GM23338 (cell line): ENCODE data around the gene TMEM60. TPM values are rescaled to one million over a fixed set of nuclear protein-coding genes. Genes with fewer than 3 reads are reported as not detected.
A peak's percentile ranks its signal among the peaks of the same experiment; 100 is the strongest.

Experiments used
- ATAC-seq: fragments of 200-7000 bp; cut with Tn5 transposase; 3 replicates; pipeline ENCODE4 v1.9.1; 2020
- DNase-seq: peaks from one replicate; pipeline ENCODE4 v3.0.0-alpha.2; 2015; ENCODE audit warnings: low spot score
- H2AFZ ChIP-seq: fragments of 200-600 bp; sonication (generic); 2 replicates; pipeline ENCODE4 v1.8.0; 2016; ENCODE audit warnings: antibody characterized with exemption, mild to moderate bottlenecking, moderate library complexity
- H3F3A ChIP-seq: fragments of 200-600 bp; sonication (generic); replicated peaks from 2 replicates; pipeline ENCODE4 v1.8.0; 2017; ENCODE audit warnings: antibody characterized with exemption, mixed run types, low read depth
- H3K27ac ChIP-seq: fragments of 200-600 bp; sonication (generic); 2 replicates; pipeline ENCODE4 v1.6.1; 2016; ENCODE audit warnings: low read depth
- H3K27me3 ChIP-seq: fragments of 200-600 bp; sonication (generic); 2 replicates; pipeline ENCODE4 v1.8.0; 2016; ENCODE audit warnings: mild to moderate bottlenecking, mixed run types, moderate library complexity; ENCODE audit not compliant: insufficient read depth
- H3K36me3 ChIP-seq: fragments of 200-600 bp; sonication (generic); 2 replicates; pipeline ENCODE4 v1.8.0; 2016; ENCODE audit warnings: mild to moderate bottlenecking; ENCODE audit not compliant: insufficient read depth
- H3K4me1 ChIP-seq: fragments of 200-600 bp; sonication (generic); 2 replicates; pipeline ENCODE4 v1.8.0; 2016; ENCODE audit warnings: mild to moderate bottlenecking, moderate library complexity; ENCODE audit not compliant: insufficient read depth
- H3K4me2 ChIP-seq: fragments of 200-600 bp; sonication (generic); 2 replicates; pipeline ENCODE4 v1.7.1; 2017; ENCODE audit warnings: mixed run types
- H3K4me3 ChIP-seq: fragments of 200-600 bp; sonication (generic); 2 replicates; pipeline ENCODE4 v1.6.1; 2016; ENCODE audit warnings: mixed run types
- H3K79me2 ChIP-seq: fragments of 200-600 bp; sonication (generic); replicated peaks from 2 replicates; pipeline ENCODE4 v1.8.0; 2017; ENCODE audit warnings: mild to moderate bottlenecking; ENCODE audit not compliant: insufficient read depth
- H3K9me2 ChIP-seq: fragments of 200-600 bp; sonication (generic); 2 replicates; pipeline ENCODE4 v1.8.0; 2017; ENCODE audit not compliant: insufficient read depth
- H4K20me1 ChIP-seq: fragments of 200-600 bp; sonication (generic); replicated peaks from 2 replicates; pipeline ENCODE4 v1.8.0; 2017; ENCODE audit warnings: mild to moderate bottlenecking; ENCODE audit not compliant: insufficient read depth
- H3K27ac Mint-ChIP-seq: 2 replicates; pipeline ENCODE4 v1.8.0; 2020; ENCODE audit warnings: inconsistent platforms, mild to moderate bottlenecking, moderate library complexity, mixed read lengths
- H3K27me3 Mint-ChIP-seq: 3 replicates; pipeline ENCODE4 v1.8.0; 2022; ENCODE audit warnings: low read depth, mild to moderate bottlenecking, moderate library complexity, mixed read lengths, inconsistent platforms; ENCODE audit not compliant: insufficient read depth, poor library complexity
- H3K36me3 Mint-ChIP-seq: 3 replicates; pipeline ENCODE4 v1.8.0; 2021; ENCODE audit warnings: low read depth, mild to moderate bottlenecking, inconsistent platforms, moderate library complexity, mixed read lengths
- H3K4me1 Mint-ChIP-seq: 3 replicates; pipeline ENCODE4 v1.8.0; 2020; ENCODE audit warnings: mild to moderate bottlenecking, inconsistent platforms, mixed read lengths
- H3K4me3 Mint-ChIP-seq: 3 replicates; pipeline ENCODE4 v1.8.0; 2021; ENCODE audit warnings: moderate library complexity, mild to moderate bottlenecking, inconsistent platforms, mixed read lengths
- H3K9me3 Mint-ChIP-seq: 3 replicates; pipeline ENCODE4 v1.8.0; 2020; ENCODE audit warnings: moderate library complexity, mild to moderate bottlenecking, inconsistent platforms, mixed read lengths
- CREB1 ChIP-seq: fragments of 250-450 bp; sonication (Bioruptor Pico); IDR thresholded peaks from 2 replicates; pipeline ENCODE4 v1.5.0; 2020; ENCODE audit warnings: low read depth, mild to moderate bottlenecking, moderate library complexity
- CTCF ChIP-seq, 2 experiments: fragments of 200-600 bp in 1 of 2; sonication (generic) in 1 of 2; conservative IDR thresholded peaks; 2 replicates each; pipeline versions ENCODE4 v1.5.1 to v1.6.1; 2016 to 2017; ENCODE audit warnings: antibody characterized with exemption in 2 of 2, low read depth in 2 of 2, mild to moderate bottlenecking in 2 of 2, moderate library complexity in 1 of 2
- EZH2 ChIP-seq: fragments of 200-600 bp; sonication (generic); IDR thresholded peaks from one replicate; pipeline ENCODE4 v1.8.0; 2017; ENCODE audit warnings: antibody characterized with exemption, mild to moderate bottlenecking, low read depth; ENCODE audit not compliant: unreplicated experiment
- EZH2phosphoT487 ChIP-seq: fragments of 200-600 bp; sonication (generic); IDR thresholded peaks from one replicate; pipeline ENCODE4 v1.8.1; 2018; ENCODE audit warnings: antibody characterized with exemption; ENCODE audit not compliant: unreplicated experiment
- JUNB ChIP-seq: IDR thresholded peaks from one replicate; pipeline ENCODE4 v1.6.1; 2016; ENCODE audit warnings: antibody characterized with exemption; ENCODE audit not compliant: unreplicated experiment
- POLR2AphosphoS5 ChIP-seq: IDR thresholded peaks from 2 replicates; pipeline ENCODE4 v1.6.1; 2016; ENCODE audit warnings: antibody characterized with exemption, low read depth
- STAT1 ChIP-seq: IDR thresholded peaks from one replicate; pipeline ENCODE4 v1.6.1; 2016; ENCODE audit warnings: antibody characterized with exemption; ENCODE audit not compliant: unreplicated experiment
- ZNF114 ChIP-seq: fragments of 250-450 bp; sonication (Bioruptor Pico); IDR thresholded peaks from 2 replicates; pipeline ENCODE4 v1.5.0; 2020; ENCODE audit warnings: mild to moderate bottlenecking, moderate library complexity
- ZNF331 ChIP-seq: fragments of 250-450 bp; sonication (Bioruptor Pico); IDR thresholded peaks from 2 replicates; pipeline ENCODE4 v1.5.0; 2020; ENCODE audit warnings: low read depth, mild to moderate bottlenecking, moderate library complexity
- polyA plus RNA-seq: library from polyadenylated mRNA; unstranded; fragments of >200 nt; fragmentation: Nextera tagmentation; extraction: Ambion mirVana; gene quantifications from 2 replicates; pipeline ENCODE4 v1.2.1, GENCODE V29; 2016
- total RNA-seq: library from RNA; depleted of rRNA; stranded (reverse); fragments of >200 nt; shearing (Covaris generic); gene quantifications from 2 replicates; pipeline ENCODE4 v1.2.3, GENCODE V29; 2014
- TF ChIP-seq, protein P1 (sequence below): IDR thresholded peaks from 2 replicates; pipeline ENCODE4 v1.6.1; 2016; ENCODE audit warnings: antibody characterized with exemption
- TF ChIP-seq, protein P2 (sequence below): IDR thresholded peaks from one replicate; pipeline ENCODE4 v1.6.1; 2018; ENCODE audit warnings: antibody characterized with exemption; ENCODE audit not compliant: unreplicated experiment

Gene TMEM60
- total and polyA plus RNA-seq, 2 experiments from 2014 or later: 29.5 to 68.2 TPM

- H3K4me1 Mint-ChIP-seq: peaks cover 13% of the 10 kb centered on the region
- DNase-seq (no peak), ATAC-seq (peak; percentile 57)
- Histone ChIP-seq H3K27ac (peak overlapping the region; percentile 45; the same call in 1 of the 2 replicates), H3K4me3 (peak overlapping the region; percentile 87), H2AFZ (peak overlapping the region; percentile 78), H4K20me1 (peaks cover 11% of the 10 kb centered on the region; the same call in 1 of the 2 replicates), H3K36me3 (no peaks in the 10 kb centered on the region), H3K4me1 (peaks cover 22% of the 10 kb centered on the region), H3K9me2 (no peaks in the 10 kb centered on the region), H3K79me2 (peaks cover 63% of the 10 kb centered on the region), H3K4me2 (peak overlapping the region; percentile 95), H3F3A (no peaks in the 10 kb centered on the region), H3K27me3 (no peaks in the 10 kb centered on the region)
- no peaks in the 10 kb centered on the region for H3K9me3 Mint-ChIP-seq
- H3K27me3 Mint-ChIP-seq: peaks cover 9% of the 10 kb centered on the region
- peak overlapping the region; percentile 92 for H3K4me3 Mint-ChIP-seq
- H3K27ac Mint-ChIP-seq: peak overlapping the region; percentile 96
- H3K36me3 Mint-ChIP-seq: peaks cover 5% of the 10 kb centered on the region; the same call in 2 of the 3 replicates
- TF ChIP-seq, protein P1, sequence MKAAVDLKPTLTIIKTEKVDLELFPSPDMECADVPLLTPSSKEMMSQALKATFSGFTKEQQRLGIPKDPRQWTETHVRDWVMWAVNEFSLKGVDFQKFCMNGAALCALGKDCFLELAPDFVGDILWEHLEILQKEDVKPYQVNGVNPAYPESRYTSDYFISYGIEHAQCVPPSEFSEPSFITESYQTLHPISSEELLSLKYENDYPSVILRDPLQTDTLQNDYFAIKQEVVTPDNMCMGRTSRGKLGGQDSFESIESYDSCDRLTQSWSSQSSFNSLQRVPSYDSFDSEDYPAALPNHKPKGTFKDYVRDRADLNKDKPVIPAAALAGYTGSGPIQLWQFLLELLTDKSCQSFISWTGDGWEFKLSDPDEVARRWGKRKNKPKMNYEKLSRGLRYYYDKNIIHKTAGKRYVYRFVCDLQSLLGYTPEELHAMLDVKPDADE: 0 out of 2 replicates have a peak, but pooled peaks have one; percentile 19
- no peak for TF ChIP-seq CREB1
Measured at GRCh38 chr7:77797734-77798393, 370 bp downstream of the TMEM60 start.

DNA sequence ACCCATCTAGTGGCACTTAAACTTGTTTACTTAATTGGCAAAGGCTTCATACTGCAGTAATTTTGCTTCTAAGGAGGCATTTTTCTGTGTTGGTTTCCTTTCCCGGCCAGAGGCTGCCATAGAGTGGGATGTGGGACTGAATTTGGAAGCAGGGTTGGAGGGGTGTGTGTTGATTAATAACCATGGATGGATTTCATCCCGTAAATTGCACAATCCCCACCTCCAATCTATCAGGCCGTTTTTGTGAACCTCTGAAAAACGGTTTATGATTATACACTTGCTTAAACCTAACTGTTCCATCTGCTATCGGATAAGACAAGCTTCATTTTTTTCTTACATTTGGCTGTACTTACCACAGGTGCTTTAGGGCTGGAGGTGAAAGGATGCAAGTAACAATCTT is 1.3 kb downstream of the TMEM60 start:
- no peak for DNase-seq
- Mint-ChIP-seq H3K36me3 (peaks cover 5% of the 10 kb centered on the region; the same call in 2 of the 3 replicates), H3K9me3 (no peaks in the 10 kb centered on the region), H3K27ac (no peak overlapping the region), H3K4me1 (peaks cover 13% of the 10 kb centered on the region), H3K4me3 (peak overlapping the region; percentile 92), H3K27me3 (peaks cover 9% of the 10 kb centered on the region)
- Histone ChIP-seq H3K36me3 (no peaks in the 10 kb centered on the region), H3F3A (no peaks in the 10 kb centered on the region), H2AFZ (no peak overlapping the region), H3K27ac (no peak overlapping the region), H3K4me3 (peak overlapping the region; percentile 87), H3K79me2 (peaks cover 54% of the 10 kb centered on the region), H3K27me3 (no peaks in the 10 kb centered on the region), H3K4me1 (peaks cover 25% of the 10 kb centered on the region), H4K20me1 (peaks cover 11% of the 10 kb centered on the region; the same call in 1 of the 2 replicates), H3K4me2 (peak overlapping the region; percentile 95), H3K9me2 (no peaks in the 10 kb centered on the region)
- ATAC-seq: no peak
- TF ChIP-seq, protein P2, sequence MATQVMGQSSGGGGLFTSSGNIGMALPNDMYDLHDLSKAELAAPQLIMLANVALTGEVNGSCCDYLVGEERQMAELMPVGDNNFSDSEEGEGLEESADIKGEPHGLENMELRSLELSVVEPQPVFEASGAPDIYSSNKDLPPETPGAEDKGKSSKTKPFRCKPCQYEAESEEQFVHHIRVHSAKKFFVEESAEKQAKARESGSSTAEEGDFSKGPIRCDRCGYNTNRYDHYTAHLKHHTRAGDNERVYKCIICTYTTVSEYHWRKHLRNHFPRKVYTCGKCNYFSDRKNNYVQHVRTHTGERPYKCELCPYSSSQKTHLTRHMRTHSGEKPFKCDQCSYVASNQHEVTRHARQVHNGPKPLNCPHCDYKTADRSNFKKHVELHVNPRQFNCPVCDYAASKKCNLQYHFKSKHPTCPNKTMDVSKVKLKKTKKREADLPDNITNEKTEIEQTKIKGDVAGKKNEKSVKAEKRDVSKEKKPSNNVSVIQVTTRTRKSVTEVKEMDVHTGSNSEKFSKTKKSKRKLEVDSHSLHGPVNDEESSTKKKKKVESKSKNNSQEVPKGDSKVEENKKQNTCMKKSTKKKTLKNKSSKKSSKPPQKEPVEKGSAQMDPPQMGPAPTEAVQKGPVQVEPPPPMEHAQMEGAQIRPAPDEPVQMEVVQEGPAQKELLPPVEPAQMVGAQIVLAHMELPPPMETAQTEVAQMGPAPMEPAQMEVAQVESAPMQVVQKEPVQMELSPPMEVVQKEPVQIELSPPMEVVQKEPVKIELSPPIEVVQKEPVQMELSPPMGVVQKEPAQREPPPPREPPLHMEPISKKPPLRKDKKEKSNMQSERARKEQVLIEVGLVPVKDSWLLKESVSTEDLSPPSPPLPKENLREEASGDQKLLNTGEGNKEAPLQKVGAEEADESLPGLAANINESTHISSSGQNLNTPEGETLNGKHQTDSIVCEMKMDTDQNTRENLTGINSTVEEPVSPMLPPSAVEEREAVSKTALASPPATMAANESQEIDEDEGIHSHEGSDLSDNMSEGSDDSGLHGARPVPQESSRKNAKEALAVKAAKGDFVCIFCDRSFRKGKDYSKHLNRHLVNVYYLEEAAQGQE: no peak
- TF ChIP-seq JUNB (no peak), EZH2 (no peak), CTCF (conservative IDR thresholded peaks at IDR 0.05; ENCODE audit: low read depth in 2 of 2) (no peak), EZH2phosphoT487 (no peak), ZNF114 (CRISPR knock-in tag) (no peak), STAT1 (no peak), ZNF331 (CRISPR knock-in tag) (no peak), POLR2AphosphoS5 (no peak)
- TF ChIP-seq, protein P1: no peak
